AG08396 (cell line): ENCODE measurements around the gene NPTN.
"Not testable (repeated sequence)": the region's sequence is repeated elsewhere in the genome, so short reads cannot be mapped to it uniquely, and the experiment has no call there.

Experiments
- DNase-seq: peaks from one replicate; pipeline ENCODE4 v3.0.0; 2012; ENCODE audit warnings: low spot score, mixed read lengths

NPTN gene

GRCh38 chr15:73600413-73601335, 32.5 kb downstream of the NPTN start:
- DNase-seq = no peak

- DNase-seq = no peak
These were observed 33.3 kb downstream of the NPTN start for GRCh38 chr15:73599934-73600333.

GRCh38 chr15:73598530-73599160, 34.5 kb downstream of the NPTN start:
- DNase-seq = no peak

GRCh38 chr15:73597036-73597638, 36.1 kb downstream of the NPTN start:
- DNase-seq = no peak

- DNase-seq = no peak
These were observed 37.0 kb downstream of the NPTN start for GRCh38 chr15:73596174-73596573.

- DNase-seq = no peak
These were observed 39.1 kb downstream of the NPTN start for GRCh38 chr15:73594109-73594508.

- no peak for DNase-seq
These were observed 39.7 kb downstream of the NPTN start for GRCh38 chr15:73593304-73594074.

- no peak for DNase-seq
These were observed 42.9 kb downstream of the NPTN start for GRCh38 chr15:73590263-73590662.

- no peak for DNase-seq
These were observed 43.4 kb downstream of the NPTN start for GRCh38 chr15:73589766-73590165.

- DNase-seq = no peak
These were observed 47.1 kb downstream of the NPTN start for GRCh38 chr15:73585871-73586654.

- no peak for DNase-seq
These were observed 48.3 kb downstream of the NPTN start for GRCh38 chr15:73584699-73585420.

- DNase-seq = no peak
These were observed 49.6 kb downstream of the NPTN start for GRCh38 chr15:73583544-73583943.

- DNase-seq = no peak
These were observed 50.3 kb downstream of the NPTN start for GRCh38 chr15:73582851-73583379.

GRCh38 chr15:73578026-73578425, 55.2 kb downstream of the NPTN start:
- DNase-seq = no peak

- DNase-seq = not testable (repeated sequence)
These were observed 55.6 kb downstream of the NPTN start for GRCh38 chr15:73577593-73577992.

GRCh38 chr15:73575636-73576247, 57.4 kb downstream of the NPTN start:
- no peak for DNase-seq

- no peak for DNase-seq
These were observed 59.6 kb downstream of the NPTN start for GRCh38 chr15:73573572-73573971.

- no peak for DNase-seq
These were observed 60.2 kb downstream of the NPTN start for GRCh38 chr15:73573037-73573436.

GRCh38 chr15:73572296-73572695, 60.9 kb downstream of the NPTN start:
- DNase-seq = no peak

GRCh38 chr15:73571346-73571745, 61.8 kb downstream of the NPTN start:
- DNase-seq = no peak
